PC-9 (cell line): ENCODE results near the gene AUTS2.

Experiments
- CTCF ChIP-seq: fragments of 200-600 bp; sonication (generic); conservative IDR thresholded peaks from 2 replicates; pipeline ENCODE4 v1.6.1; 2017; ENCODE audit warnings: mixed run types, antibody characterized with exemption, mild to moderate bottlenecking, moderate library complexity
- EZH2 ChIP-seq: fragments of 200-600 bp; sonication (generic); IDR thresholded peaks from 2 replicates; pipeline ENCODE4 v1.8.0; 2017; ENCODE audit warnings: antibody characterized with exemption, low read depth

- no peak for TF ChIP-seq CTCF
- TF ChIP-seq EZH2 = no peak
These were observed 1075.7 kb downstream of the AUTS2 start for GRCh38 chr7:70673778-70674570.
